CD8-positive, alpha-beta memory T cell (primary cell): ENCODE data around the gene SHMT2. TPM values are rescaled to one million over a fixed set of nuclear protein-coding genes. Genes with fewer than 3 reads are reported as not detected.

Experiments used
- CTCF ChIA-PET: fragments of 350-600 bp; sonication (Branson Sonifier 250); formaldehyde crosslinking; loops from one replicate; lab custom pipeline; 2021; ENCODE audit warnings: antibody characterized with exemption; lab: Charles Lee
- POLR2A ChIA-PET: fragments of 350-600 bp; sonication (Branson Sonifier 250); formaldehyde crosslinking; loops from one replicate; lab custom pipeline; 2021; ENCODE audit warnings: antibody characterized with exemption; lab: Charles Lee
- DNase-seq, 5 donors: peaks; one replicate each; pipeline versions ENCODE4 v3.0.0 to v3.0.0-alpha.2; 2020 to 2022; ENCODE audit warnings: mixed read lengths in 1 of 5
- H3K27ac ChIP-seq: one replicate; pipeline ENCODE4 v1.7.0; 2013; ENCODE audit warnings: low read depth, mild to moderate bottlenecking, low read length, moderate library complexity
- H3K27me3 ChIP-seq: 2 replicates; pipeline ENCODE4 v1.7.0; 2013; ENCODE audit warnings: low read length, mild to moderate bottlenecking; ENCODE audit not compliant: insufficient read depth, poor library complexity, severe bottlenecking
- H3K36me3 ChIP-seq: 2 replicates; pipeline ENCODE4 v1.7.0; 2013; ENCODE audit warnings: mild to moderate bottlenecking, low read length, moderate library complexity; ENCODE audit not compliant: insufficient read depth
- H3K4me1 ChIP-seq: 2 replicates; pipeline ENCODE4 v1.7.0; 2013; ENCODE audit warnings: mild to moderate bottlenecking, low read length, moderate library complexity; ENCODE audit not compliant: insufficient read depth
- H3K4me3 ChIP-seq: 2 replicates; pipeline ENCODE4 v1.7.0; 2013; ENCODE audit warnings: mild to moderate bottlenecking, low read length
- H3K9me3 ChIP-seq: 2 replicates; pipeline ENCODE4 v1.7.0; 2013; ENCODE audit warnings: mild to moderate bottlenecking, low read length
- H3K27ac Mint-ChIP-seq, 8 donors: one replicate each; pipeline ENCODE4 v1.8.0; 2020 to 2021; ENCODE audit warnings: mixed read lengths in 8 of 8, mild to moderate bottlenecking in 6 of 8, inconsistent platforms in 3 of 8, moderate library complexity in 3 of 8
- H3K27me3 Mint-ChIP-seq, 2 donors: one replicate each; pipeline ENCODE4 v1.8.0; 2020 to 2021; ENCODE audit warnings: mixed read lengths in 2 of 2, mild to moderate bottlenecking in 1 of 2, moderate library complexity in 1 of 2
- H3K36me3 Mint-ChIP-seq, 3 donors: one replicate each; pipeline ENCODE4 v1.8.0; 2020 to 2021; ENCODE audit warnings: mixed read lengths in 3 of 3, inconsistent platforms in 1 of 3, mild to moderate bottlenecking in 1 of 3
- H3K4me1 Mint-ChIP-seq, 3 donors: one replicate each; pipeline ENCODE4 v1.8.0; 2020 to 2021; ENCODE audit warnings: mixed read lengths in 3 of 3, inconsistent platforms in 1 of 3, mild to moderate bottlenecking in 1 of 3
- H3K4me3 Mint-ChIP-seq, 7 donors: one replicate each; pipeline ENCODE4 v1.8.0; 2020 to 2021; ENCODE audit warnings: mixed read lengths in 7 of 7, mild to moderate bottlenecking in 6 of 7, moderate library complexity in 4 of 7, inconsistent platforms in 2 of 7
- H3K9me3 Mint-ChIP-seq, 5 donors: one replicate each; pipeline ENCODE4 v1.8.0; 2020 to 2022; ENCODE audit warnings: mixed read lengths in 5 of 5, mild to moderate bottlenecking in 3 of 5, moderate library complexity in 2 of 5, inconsistent platforms in 1 of 5
- polyA plus RNA-seq: library from polyadenylated mRNA; unstranded; fragments of 300-500 nt; fragmentation: Illumina TruSeq; gene quantifications from one replicate; pipeline ENCODE4 v1.2.3, GENCODE V29; 2021
- total RNA-seq, 2 experiments: library from RNA; stranded (reverse); gene quantifications; one replicate each; pipeline ENCODE4 v1.2.3, GENCODE V29; 2021

The SHMT2 gene
- total and polyA plus RNA-seq, 3 experiments from 2014 or later = 34.7 to 352 (median 349) TPM

DNA sequence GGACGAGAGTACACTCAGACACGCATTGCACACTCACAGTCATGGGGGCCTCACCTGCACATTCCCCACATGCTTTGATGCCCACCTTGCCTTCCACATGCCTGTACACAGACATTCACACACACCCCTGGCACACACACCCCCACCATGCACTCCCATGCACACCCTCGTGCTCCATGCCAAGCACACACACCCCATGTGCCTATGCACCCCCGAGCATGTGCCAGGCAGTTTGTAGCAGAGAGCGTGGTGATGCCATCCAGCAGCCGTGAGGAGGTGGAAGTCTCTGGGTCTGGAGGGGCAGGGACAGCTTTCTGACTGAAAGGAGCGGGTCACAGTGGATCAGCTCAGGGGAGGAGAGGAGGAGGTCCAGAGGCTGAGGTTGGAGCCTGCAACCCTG, 23.6 kb upstream of the SHMT2 start:
- no peaks in the 10 kb centered on the region for H3K9me3 ChIP-seq
- no peaks in the 10 kb centered on the region for H3K36me3 ChIP-seq
- peaks cover 0 to 3% of the 10 kb centered on the region in 2 donors for H3K27me3 Mint-ChIP-seq
- H3K27ac ChIP-seq = no peak overlapping the region
- no peak for DNase-seq
- no peaks in the 10 kb centered on the region for H3K9me3 Mint-ChIP-seq
- H3K4me1 Mint-ChIP-seq = no peaks in the 10 kb centered on the region
- H3K4me3 ChIP-seq = no peak overlapping the region
- ChIA-PET CTCF (interaction anchor here (5.7 kb wide), 1 partner anchor 37 kb away, joined by 33 read pairs; no protein-coding TSS in a partner anchor), POLR2A (no interaction called here)
- no peaks in the 10 kb centered on the region for H3K27me3 ChIP-seq
- H3K36me3 Mint-ChIP-seq = no peaks in the 10 kb centered on the region
- no peak overlapping the region for H3K27ac Mint-ChIP-seq
- no peak overlapping the region for H3K4me3 Mint-ChIP-seq
- H3K4me1 ChIP-seq = no peaks in the 10 kb centered on the region

DNA sequence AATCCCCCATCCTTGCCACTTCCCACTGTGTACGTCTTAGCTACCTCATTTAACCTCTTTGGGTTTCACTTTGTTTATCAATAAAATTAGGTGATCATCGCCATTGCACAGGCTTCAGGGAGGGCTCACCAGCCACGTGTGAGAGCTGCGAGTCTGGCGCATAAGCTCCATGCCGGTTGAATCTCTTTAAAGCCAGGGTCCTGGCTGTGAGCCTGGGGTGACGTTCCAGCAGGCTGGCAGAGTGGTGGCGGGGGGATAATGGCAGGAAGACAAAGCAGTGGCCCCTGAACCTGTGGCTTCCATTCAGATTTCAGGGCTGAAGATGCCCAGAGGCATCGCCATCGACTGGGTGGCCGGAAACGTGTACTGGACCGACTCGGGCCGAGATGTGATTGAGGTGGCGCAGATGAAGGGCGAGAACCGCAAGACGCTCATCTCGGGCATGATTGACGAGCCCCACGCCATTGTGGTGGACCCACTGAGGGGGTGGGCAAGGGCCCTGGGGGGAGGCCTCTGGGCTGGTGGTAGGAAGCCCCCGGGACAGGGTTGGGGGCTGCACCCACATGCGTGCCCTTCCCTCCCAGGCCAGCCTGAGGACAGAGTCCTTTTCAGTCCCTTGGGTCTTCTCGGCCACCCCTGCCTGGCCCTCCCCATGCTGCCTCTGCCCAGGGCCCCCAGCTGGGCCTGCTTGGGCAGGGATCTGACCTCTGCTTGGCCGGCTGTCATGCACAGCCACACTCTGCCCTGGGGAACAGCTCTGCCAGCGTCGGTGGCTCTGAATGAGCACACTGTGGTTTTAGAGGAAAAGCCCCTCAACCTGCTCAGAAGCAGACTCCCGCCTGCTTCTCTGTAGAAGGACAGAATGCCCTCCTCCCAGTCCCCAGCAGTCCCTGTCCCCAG, 21.5 kb upstream of the SHMT2 start:
- no peaks in the 10 kb centered on the region for H3K9me3 Mint-ChIP-seq
- CTCF ChIA-PET = interaction anchor here (1.6 to 5.7 kb wide), 2 partner anchors 31 to 35 kb away, joined by 3 to 33 read pairs; no protein-coding TSS in a partner anchor
- no peak for DNase-seq
- no peaks in the 10 kb centered on the region for H3K36me3 Mint-ChIP-seq
- Histone ChIP-seq H3K27ac (no peak overlapping the region), H3K4me1 (no peaks in the 10 kb centered on the region), H3K27me3 (no peaks in the 10 kb centered on the region), H3K9me3 (no peaks in the 10 kb centered on the region), H3K4me3 (no peak overlapping the region), H3K36me3 (no peaks in the 10 kb centered on the region)
- POLR2A ChIA-PET = no interaction called here
- peak overlapping the region in 1 of 8 donors; percentile 17 for H3K27ac Mint-ChIP-seq
- peaks cover 3% of the 10 kb centered on the region in 2 donors for H3K27me3 Mint-ChIP-seq
- H3K4me3 Mint-ChIP-seq = no peak overlapping the region
- H3K4me1 Mint-ChIP-seq = peaks cover 0 to 2% (median 0%) of the 10 kb centered on the region in 3 donors

DNA sequence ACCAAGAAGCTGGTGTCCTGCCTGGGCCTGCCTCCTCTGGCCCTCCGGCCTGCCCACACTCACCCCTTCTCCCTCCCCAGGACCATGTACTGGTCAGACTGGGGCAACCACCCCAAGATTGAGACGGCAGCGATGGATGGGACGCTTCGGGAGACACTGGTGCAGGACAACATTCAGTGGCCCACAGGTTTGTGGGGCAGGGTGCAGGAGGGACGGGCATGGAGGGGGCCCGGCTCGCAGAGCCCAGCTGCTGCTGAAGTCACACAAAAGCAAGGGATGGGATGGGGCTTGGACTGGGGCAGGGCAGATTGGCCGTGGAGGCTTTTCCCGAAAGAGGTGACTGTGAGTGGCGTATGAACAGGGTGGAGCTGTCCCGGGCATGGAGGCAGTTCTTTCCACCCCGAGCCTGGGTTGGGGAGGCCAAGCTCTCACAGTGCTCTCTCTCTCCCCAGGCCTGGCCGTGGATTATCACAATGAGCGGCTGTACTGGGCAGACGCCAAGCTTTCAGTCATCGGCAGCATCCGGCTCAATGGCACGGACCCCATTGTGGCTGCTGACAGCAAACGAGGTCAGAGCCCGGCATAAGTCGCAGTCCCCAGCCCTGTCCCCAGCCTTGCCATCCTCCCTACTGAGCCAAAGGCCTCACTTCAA, 20.8 kb upstream of the SHMT2 start:
- ChIA-PET CTCF (interaction anchor here (5.7 kb wide), 1 partner anchor 34 kb away, joined by 33 read pairs; no protein-coding TSS in a partner anchor), POLR2A (no interaction called here)
- Histone ChIP-seq H3K27me3 (peaks cover 5% of the 10 kb centered on the region), H3K27ac (no peak overlapping the region), H3K36me3 (no peaks in the 10 kb centered on the region), H3K9me3 (no peaks in the 10 kb centered on the region), H3K4me3 (no peak overlapping the region), H3K4me1 (peaks cover 5% of the 10 kb centered on the region)
- DNase-seq = no peak
- Mint-ChIP-seq H3K9me3 (no peaks in the 10 kb centered on the region), H3K36me3 (no peaks in the 10 kb centered on the region), H3K4me1 (peaks cover 6 to 9% (median 6%) of the 10 kb centered on the region in 3 donors), H3K27ac (no peak overlapping the region), H3K4me3 (no peak overlapping the region), H3K27me3 (peaks cover 9 to 10% of the 10 kb centered on the region in 2 donors)

DNA sequence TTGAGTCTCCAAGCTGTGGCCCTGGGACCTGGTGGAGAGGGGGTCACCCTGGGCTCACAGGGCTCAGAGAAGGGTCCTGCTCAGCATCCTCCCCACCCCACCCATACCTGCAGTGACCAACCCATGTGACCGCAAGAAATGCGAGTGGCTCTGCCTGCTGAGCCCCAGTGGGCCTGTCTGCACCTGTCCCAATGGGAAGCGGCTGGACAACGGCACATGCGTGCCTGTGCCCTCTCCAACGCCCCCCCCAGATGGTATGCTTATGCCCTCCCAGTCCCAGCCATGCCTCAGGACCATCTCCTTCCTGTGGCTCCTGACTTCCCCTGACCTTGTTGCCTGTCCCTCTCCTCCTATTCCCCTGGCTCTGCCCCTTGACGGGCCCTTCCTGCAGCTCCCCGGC, 19.6 kb upstream of the SHMT2 start:
- Mint-ChIP-seq H3K27ac (no peak overlapping the region), H3K4me1 (peaks cover 16 to 21% (median 17%) of the 10 kb centered on the region in 3 donors), H3K9me3 (peaks cover 0 to 1% (median 0%) of the 10 kb centered on the region in 5 donors), H3K27me3 (peaks cover 19 to 22% of the 10 kb centered on the region in 2 donors), H3K4me3 (no peak overlapping the region), H3K36me3 (no peaks in the 10 kb centered on the region)
- H3K4me3 ChIP-seq = no peak overlapping the region
- ChIA-PET CTCF (interaction anchor here (5.7 kb wide), 1 partner anchor 33 kb away, joined by 33 read pairs; no protein-coding TSS in a partner anchor), POLR2A (no interaction called here)
- no peaks in the 10 kb centered on the region for H3K9me3 ChIP-seq
- DNase-seq = no peak
- H3K27me3 ChIP-seq = peaks cover 16% of the 10 kb centered on the region
- no peaks in the 10 kb centered on the region for H3K36me3 ChIP-seq
- H3K27ac ChIP-seq = no peak overlapping the region
- peaks cover 16% of the 10 kb centered on the region for H3K4me1 ChIP-seq

DNA sequence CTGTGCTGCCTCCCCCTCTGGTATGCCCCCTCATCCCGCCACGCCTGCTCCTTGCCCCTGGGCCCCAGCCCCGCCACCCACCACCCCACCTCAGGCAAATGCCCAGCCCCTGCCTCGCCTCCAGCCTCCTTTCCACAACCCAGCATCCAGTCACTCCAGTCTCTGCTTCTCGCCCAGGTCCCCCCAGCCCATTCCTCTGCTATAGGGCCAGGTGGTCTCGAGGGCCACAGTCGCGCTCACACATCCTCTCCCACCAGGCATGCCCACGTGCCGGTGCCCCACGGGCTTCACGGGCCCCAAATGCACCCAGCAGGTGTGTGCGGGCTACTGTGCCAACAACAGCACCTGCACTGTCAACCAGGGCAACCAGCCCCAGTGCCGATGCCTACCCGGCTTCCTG, 19.1 kb upstream of the SHMT2 start:
- Histone ChIP-seq H3K4me3 (no peak overlapping the region), H3K9me3 (no peaks in the 10 kb centered on the region), H3K27me3 (peaks cover 22% of the 10 kb centered on the region), H3K4me1 (peaks cover 21% of the 10 kb centered on the region), H3K27ac (no peak overlapping the region), H3K36me3 (no peaks in the 10 kb centered on the region)
- POLR2A ChIA-PET = no interaction called here
- H3K4me3 Mint-ChIP-seq = no peak overlapping the region
- peaks cover 0 to 1% (median 0%) of the 10 kb centered on the region in 5 donors for H3K9me3 Mint-ChIP-seq
- no peaks in the 10 kb centered on the region for H3K36me3 Mint-ChIP-seq
- DNase-seq = no peak
- CTCF ChIA-PET = interaction anchor here (5.7 kb wide), 1 partner anchor 32 kb away, joined by 33 read pairs; no protein-coding TSS in a partner anchor
- peaks cover 19 to 26% (median 23%) of the 10 kb centered on the region in 3 donors for H3K4me1 Mint-ChIP-seq
- no peak overlapping the region for H3K27ac Mint-ChIP-seq
- peaks cover 24 to 27% of the 10 kb centered on the region in 2 donors for H3K27me3 Mint-ChIP-seq

DNA sequence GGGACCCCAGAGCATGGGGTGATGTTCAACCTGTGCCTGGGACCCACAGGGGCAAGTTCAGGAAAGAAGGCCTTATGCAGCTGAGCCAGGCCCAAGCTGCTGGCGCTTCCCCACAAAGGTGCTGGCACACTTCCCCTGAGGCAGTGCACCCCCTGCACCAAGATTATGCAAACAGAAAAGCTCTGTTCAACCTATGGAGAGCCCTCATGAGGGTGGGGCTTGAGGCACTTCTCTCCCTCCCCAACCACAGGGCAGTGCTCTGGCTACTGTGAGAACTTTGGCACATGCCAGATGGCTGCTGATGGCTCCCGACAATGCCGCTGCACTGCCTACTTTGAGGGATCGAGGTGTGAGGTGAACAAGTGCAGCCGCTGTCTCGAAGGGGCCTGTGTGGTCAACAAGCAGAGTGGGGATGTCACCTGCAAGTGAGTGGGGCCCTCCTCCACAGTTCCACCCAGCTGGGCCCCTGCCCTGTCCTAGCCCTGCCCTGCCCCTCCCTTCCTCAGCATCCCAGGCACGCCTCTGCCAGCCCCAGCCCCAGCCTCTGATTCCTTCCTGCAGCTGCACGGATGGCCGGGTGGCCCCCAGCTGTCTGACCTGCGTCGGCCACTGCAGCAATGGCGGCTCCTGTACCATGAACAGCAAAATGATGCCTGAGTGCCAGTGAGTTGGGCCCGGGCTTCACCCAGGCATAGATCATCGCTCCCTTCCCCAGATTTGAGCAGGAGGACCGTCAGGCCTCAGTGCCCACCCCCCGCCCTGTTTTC, 18.4 kb upstream of the SHMT2 start:
- CTCF ChIA-PET = interaction anchor here (5.7 kb wide), 1 partner anchor 32 kb away, joined by 33 read pairs; no protein-coding TSS in a partner anchor
- Histone ChIP-seq H3K9me3 (no peaks in the 10 kb centered on the region), H3K4me3 (no peak overlapping the region), H3K27me3 (peaks cover 28% of the 10 kb centered on the region), H3K36me3 (no peaks in the 10 kb centered on the region), H3K27ac (no peak overlapping the region), H3K4me1 (peaks cover 27% of the 10 kb centered on the region)
- POLR2A ChIA-PET = no interaction called here
- Mint-ChIP-seq H3K4me3 (no peak overlapping the region), H3K27me3 (peaks cover 30 to 34% of the 10 kb centered on the region in 2 donors), H3K9me3 (peaks cover 0 to 1% (median 0%) of the 10 kb centered on the region in 5 donors), H3K4me1 (peaks cover 25 to 33% (median 29%) of the 10 kb centered on the region in 3 donors), H3K36me3 (no peaks in the 10 kb centered on the region), H3K27ac (no peak overlapping the region)
- no peak for DNase-seq

DNA sequence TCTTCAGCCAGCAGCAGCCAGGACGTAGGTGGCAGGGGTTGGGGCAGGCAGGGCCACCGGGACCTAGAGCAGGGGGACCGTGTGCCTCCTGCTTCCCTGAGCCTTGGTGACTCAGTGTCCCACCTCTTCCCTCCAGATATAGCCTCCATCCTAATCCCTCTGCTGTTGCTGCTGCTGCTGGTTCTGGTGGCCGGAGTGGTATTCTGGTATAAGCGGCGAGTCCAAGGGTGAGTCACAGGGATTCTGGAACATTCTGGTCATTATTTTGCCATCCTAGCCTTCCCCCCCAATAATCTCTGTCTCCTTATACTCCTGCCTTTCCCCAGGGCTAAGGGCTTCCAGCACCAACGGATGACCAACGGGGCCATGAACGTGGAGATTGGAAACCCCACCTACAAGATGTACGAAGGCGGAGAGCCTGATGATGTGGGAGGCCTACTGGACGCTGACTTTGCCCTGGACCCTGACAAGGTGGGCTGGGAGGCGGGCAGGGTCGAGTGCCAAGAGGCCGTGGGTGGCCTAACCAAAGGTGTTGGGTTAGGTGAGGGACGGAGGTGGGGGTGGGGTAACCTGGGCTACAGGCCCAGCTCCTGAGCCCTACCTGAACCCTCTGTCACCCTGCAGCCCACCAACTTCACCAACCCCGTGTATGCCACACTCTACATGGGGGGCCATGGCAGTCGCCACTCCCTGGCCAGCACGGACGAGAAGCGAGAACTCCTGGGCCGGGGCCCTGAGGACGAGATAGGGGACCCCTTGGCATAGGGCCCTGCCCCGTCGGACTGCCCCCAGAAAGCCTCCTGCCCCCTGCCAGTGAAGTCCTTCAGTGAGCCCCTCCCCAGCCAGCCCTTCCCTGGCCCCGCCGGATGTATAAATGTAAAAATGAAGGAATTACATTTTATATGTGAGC, 17.5 kb upstream of the SHMT2 start:
- H3K9me3 ChIP-seq = no peaks in the 10 kb centered on the region
- no peak overlapping the region for H3K27ac ChIP-seq
- peaks cover 28% of the 10 kb centered on the region for H3K4me1 ChIP-seq
- POLR2A ChIA-PET = no interaction called here
- no peaks in the 10 kb centered on the region for H3K36me3 ChIP-seq
- H3K27me3 Mint-ChIP-seq = peaks cover 32 to 34% of the 10 kb centered on the region in 2 donors
- CTCF ChIA-PET = interaction anchor here (1.2 to 4.7 kb wide), 3 partner anchors 13 to 31 kb away, joined by 3 to 262 read pairs (median 26); a partner anchor contains a TSS
- no peak overlapping the region for H3K27ac Mint-ChIP-seq
- peak overlapping the region in 1 of 7 donors; percentile 32 for H3K4me3 Mint-ChIP-seq
- peaks cover 30% of the 10 kb centered on the region for H3K27me3 ChIP-seq
- peaks cover 0 to 1% (median 0%) of the 10 kb centered on the region in 5 donors for H3K9me3 Mint-ChIP-seq
- peaks cover 26 to 37% (median 30%) of the 10 kb centered on the region in 3 donors for H3K4me1 Mint-ChIP-seq
- DNase-seq = no peak
- no peaks in the 10 kb centered on the region for H3K36me3 Mint-ChIP-seq
- no peak overlapping the region for H3K4me3 ChIP-seq
